ENCODE data around the gene ICAM2.
"Not testable (repeated sequence)": the region's sequence is repeated elsewhere in the genome, so short reads cannot be mapped to it uniquely, and the experiment has no call there.

ICAM2 gene

GRCh38 chr17:64042700-64043485, 22.5 kb upstream of the ICAM2 start:
- DNase-seq = no peak

GRCh38 chr17:64041912-64042311, 21.5 kb upstream of the ICAM2 start:
- no peak for DNase-seq

- DNase-seq = no peak
Measured at GRCh38 chr17:64040206-64040605, 19.8 kb upstream of the ICAM2 start.

DNA sequence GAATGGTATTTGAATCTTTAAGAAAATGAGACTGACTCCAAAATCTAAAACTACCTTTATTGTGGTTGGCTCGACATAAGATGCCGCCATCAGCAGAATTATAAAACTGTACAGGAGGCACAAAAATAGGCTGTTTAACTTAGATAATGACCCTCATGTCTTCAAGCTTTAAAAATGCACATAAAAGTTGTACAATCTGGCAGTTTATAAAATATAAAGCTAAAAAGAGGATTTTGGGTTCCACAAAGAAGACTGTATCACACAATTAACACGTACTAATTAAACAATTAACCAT, 18.6 kb upstream of the ICAM2 start:
- DNase-seq = no peak

- no peak for DNase-seq
Measured at GRCh38 chr17:64038331-64039105, 18.1 kb upstream of the ICAM2 start.

- no peak for DNase-seq
Measured at GRCh38 chr17:64037802-64038201, 17.4 kb upstream of the ICAM2 start.

- DNase-seq = no peak
Measured at GRCh38 chr17:64037180-64037579, 16.7 kb upstream of the ICAM2 start.

GRCh38 chr17:64036198-64036922, 15.9 kb upstream of the ICAM2 start:
- DNase-seq = no peak

DNA sequence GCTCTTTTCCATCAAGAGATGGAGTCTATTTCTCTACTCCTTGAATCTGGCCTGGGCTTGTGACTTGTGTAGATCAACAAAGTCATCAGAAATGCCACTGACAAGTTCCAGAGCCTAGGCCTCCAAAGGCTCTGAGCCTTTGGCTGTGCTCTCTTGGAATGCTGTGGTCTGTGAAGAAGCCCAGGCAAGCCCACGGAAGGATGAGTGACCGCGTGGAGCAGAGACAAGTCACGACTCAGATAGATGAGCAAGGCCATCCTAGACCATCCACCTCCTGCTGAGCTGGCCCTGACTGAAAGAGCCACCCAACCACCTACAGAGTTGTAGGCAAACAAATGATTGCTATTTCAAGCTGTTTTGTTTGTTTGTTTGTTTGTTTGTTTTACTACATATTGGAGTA, 11.6 kb upstream of the ICAM2 start:
- DNase-seq = no peak

- no peak for DNase-seq
Measured at GRCh38 chr17:64028874-64029464, 8.5 kb upstream of the ICAM2 start.

DNA sequence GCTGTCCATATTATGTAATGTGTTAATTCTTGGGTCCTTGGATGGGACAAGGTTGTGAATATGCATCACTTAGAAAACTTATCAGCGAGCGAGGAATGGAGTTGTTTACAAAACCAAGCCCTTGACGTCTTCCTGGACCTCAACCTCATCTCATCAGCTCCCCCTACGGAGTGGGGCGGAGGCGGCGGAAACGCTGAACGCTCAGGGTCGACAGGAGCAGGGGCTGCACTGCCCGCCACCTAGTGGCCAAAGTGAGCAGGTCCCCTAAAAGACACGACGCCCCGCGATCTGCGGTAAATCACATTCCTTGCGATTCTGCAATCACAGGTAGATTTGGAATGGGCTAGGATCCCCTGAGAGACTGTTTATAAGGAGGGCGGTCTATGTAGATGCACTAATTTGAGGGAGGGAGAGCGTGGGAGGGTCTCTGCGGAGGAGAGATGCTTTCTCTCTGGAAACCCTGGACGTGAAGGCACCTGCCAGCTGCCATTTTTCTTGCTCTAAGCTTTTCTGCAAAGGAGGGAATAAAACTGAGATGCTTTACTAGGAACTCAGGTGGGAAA, 5.4 kb upstream of the ICAM2 start:
- DNase-seq = no peak

DNA sequence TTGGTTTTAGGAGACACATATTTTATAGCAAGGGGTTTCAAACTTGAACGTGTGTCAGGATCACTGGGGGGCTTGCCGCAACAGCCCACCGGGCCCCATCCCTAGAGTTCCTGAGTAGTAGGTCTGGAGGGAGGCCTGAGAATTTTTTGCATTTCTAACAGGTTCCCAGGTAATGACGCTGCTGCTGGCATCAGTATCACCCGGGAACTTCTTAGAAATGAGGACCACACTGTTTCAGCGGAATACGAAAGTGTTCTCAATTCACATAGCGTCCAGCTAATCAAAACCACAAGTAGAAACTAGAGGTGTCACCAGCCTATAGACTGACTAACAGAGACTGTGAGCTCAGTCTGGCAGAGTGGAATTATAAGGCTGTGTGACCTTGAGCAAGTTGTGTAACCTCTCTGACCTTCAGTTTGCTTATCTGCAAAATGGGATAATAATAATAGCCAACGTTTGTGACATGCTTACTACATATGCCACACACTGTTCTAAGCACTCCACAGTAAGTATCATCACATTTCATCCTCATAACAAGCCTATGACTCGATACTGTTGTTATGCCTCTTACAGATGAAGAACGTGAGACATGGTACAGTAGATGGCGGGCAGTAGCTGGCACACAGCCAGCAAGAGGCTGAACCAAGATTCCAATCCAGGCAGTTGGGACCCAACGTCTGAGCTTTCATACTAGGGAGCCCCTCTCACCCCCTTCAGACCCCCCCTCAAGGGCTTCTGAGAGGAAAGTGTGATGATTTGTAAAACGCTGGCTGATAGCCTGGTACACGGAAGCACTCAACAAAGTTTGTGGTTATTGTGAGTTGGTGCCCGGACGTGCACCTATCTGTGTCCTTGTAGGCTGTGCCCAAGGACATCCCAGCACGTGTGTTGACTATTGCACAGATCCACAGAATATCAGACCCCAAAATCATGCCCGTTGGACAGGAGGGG, 4.6 kb upstream of the ICAM2 start:
- DNase-seq = no peak

DNA sequence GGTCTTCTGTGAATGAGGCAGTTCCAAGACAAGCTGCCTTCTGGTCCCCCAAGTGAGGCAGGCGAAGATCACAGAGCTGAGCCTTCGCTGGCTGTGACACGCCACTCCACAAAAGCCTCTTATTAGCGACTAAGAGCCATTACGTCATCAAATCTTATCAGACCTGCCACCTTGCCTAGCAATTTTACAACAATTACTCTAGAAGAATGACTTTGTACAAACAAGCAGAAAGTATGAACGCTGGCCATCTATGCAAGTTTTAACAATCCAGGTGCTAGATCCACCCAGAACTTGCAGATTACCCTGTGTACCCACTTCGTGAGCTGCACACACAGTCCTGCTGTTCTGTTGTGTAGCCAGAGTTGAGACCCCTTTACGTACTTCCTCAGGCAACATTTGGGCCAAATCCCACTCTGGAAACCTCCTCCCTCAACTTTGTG, 3.8 kb upstream of the ICAM2 start:
- DNase-seq = no peak

- DNase-seq = no peak
Measured at GRCh38 chr17:64022611-64023063, 2.2 kb upstream of the ICAM2 start.

DNA sequence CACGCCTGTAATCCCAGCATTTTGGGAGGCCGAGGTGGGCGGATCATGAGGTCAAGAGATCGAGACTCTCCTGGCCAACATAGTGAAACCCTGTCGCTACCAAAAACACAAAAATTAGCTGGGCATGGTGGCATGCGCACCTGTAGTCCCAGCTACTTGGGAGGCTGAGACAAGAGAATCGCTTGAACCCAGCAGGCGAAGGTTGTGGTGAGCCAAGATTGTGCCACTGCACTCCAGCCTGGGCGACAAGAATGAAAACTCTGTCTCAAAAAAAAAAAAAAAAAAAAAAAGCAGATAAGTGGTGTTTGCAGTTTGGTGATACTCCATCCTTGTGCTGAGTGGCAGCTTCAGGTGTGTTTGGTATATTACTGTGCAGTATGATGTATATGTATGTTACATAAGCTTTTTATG, 877 bp downstream of the ICAM2 start:
- not testable (repeated sequence) for DNase-seq

- no peak for DNase-seq
Measured at GRCh38 chr17:64017381-64017980, 3.0 kb downstream of the ICAM2 start.

- no peak for DNase-seq
Measured at GRCh38 chr17:64016974-64017373, 3.5 kb downstream of the ICAM2 start.

DNA sequence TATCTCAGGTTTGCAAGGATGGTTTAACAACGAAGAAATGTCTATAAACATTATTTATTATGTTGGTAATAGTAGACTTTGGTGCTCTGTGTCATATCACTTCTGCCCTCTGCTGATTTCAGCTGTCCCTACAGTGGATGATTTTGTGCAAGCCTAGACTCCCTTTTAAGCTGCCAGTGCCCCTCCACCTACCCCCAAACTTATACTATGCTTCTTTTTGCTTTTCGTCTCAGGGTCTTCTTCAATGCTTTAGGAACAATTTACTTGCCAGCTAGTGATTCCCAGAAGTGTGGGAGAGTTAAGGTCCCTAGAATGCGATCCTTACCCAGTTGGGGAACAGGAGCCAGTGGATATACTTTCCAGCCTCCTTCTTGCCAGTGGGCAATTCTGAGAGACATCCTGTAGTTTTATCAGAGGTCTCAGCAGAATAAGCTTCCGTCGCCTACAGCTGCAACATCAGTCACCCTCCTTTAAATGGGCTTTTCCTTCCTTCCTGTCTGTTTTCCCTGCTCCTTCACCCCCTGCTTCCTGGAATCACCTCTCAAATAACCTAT, 4.1 kb downstream of the ICAM2 start:
- no peak for DNase-seq

- DNase-seq = no peak
Measured at GRCh38 chr17:64015447-64015846, 5.0 kb downstream of the ICAM2 start.

DNA sequence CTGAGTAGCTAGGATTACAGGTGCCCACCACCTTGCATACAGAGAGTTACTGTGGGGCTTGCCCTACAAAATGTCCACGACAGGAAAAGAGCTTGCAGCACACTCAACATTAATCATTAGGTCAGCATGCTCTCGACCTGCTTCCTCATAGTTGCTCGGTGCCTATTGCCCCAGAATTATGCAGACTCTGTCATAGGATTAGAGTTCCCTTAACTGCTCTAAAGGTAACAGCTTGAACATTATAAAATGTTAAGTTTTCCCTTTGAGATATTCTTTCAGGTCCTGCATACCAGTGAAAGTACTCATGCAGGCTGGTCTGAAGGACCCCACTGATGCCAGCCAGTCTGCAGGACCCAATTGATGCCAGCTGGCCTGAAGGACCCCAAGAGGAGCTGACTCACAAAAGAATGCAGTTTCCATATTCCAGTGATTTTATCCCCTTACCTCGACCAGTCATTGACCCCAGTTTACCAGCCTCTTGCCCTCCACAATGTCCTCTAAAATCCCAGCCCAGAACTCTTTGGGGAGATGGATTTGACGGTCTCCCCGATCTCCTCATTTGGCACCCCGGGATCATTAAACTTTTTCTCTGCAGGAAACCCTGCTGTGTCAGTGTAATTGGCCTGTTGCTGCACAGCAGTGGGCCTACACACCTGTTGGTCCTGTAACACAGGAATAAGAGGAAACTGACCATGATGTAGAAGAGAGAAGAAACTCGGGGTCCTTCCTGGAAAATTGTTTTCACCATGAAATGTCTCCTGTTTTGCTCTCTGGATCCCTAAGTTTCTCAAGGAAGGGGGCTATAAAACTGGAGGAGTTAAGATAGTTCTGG, 10.6 kb downstream of the ICAM2 start:
- DNase-seq = no peak
